Type B pancreatic cell (in vitro differentiated cells): ENCODE measurements around the gene KRTAP5-8. TPM values are rescaled to one million over a fixed set of nuclear protein-coding genes. Genes with fewer than 3 reads are reported as not detected.

Experiments used
- total RNA-seq: library from RNA; stranded (reverse); gene quantifications from 2 replicates; pipeline ENCODE4 v1.2.1, GENCODE V29; 2021; ENCODE audit warnings: low replicate concordance

Gene KRTAP5-8
- total RNA-seq, 1 donor from 2014 or later, result not detected

Other genes with a start within 250 kb of the KRTAP5-8 start
- gene DHCR7, start 89.6 kb upstream of the KRTAP5-8 start, total RNA-seq, result 97.0 and 99.1 TPM in 2 replicates
- 66.6 and 96.7 TPM in 2 replicates for gene NADSYN1, start 84.8 kb upstream of the KRTAP5-8 start, total RNA-seq
- gene KRTAP5-7, start 10.8 kb upstream of the KRTAP5-8 start, total RNA-seq, result not detected in 2 replicates
- 0.43 TPM in 1 of 2 replicates, not detected in the other for gene KRTAP5-9, start 10.4 kb downstream of the KRTAP5-8 start, total RNA-seq
- gene KRTAP5-10, start 27.5 kb downstream of the KRTAP5-8 start, total RNA-seq, result not detected in 2 replicates
- not detected in 2 replicates for gene KRTAP5-11, start 44.9 kb downstream of the KRTAP5-8 start, total RNA-seq